GM12878 (cell line): Measurements from ENCODE around the gene FERMT1. TPM values are rescaled to one million over a fixed set of nuclear protein-coding genes. Genes with fewer than 3 reads are reported as not detected.

Experiments
- ATAC-seq: fragments of 200-7000 bp; cut with Tn5 transposase; 3 replicates; pipeline ENCODE4 v1.9.1; 2020; ENCODE audit warnings: mild to moderate bottlenecking, moderate library complexity
- BruUV-seq: library from RNA; stranded (reverse); fragments of 400-500 nt; replicated peaks from 2 replicates; lab custom pipeline; 2021; lab: Mats Ljungman, UMichigan
- CTCF ChIA-PET: fragments of 300-600 bp; sonication (Branson Sonifier 250); formaldehyde crosslinking; extraction: SDS; loops from one replicate; lab custom pipeline; 2021; ENCODE audit warnings: inconsistent platforms; lab: Yijun Ruan, JAX
- POLR2A ChIA-PET: fragments of 350-600 bp; formaldehyde crosslinking; extraction: SDS; loops from one replicate; lab custom pipeline; 2021; ENCODE audit warnings: inconsistent platforms; lab: Charles Lee
- RAD21 ChIA-PET: fragments of 300-600 bp; sonication (Branson Sonifier 250); formaldehyde crosslinking; loops from one replicate; lab custom pipeline; 2023; ENCODE audit warnings: antibody characterized with exemption; ENCODE audit not compliant: unreplicated experiment; lab: Charles Lee
- SMC1A ChIA-PET: fragments of 300-600 bp; sonication (Branson Sonifier 250); formaldehyde crosslinking; loops from one replicate; lab custom pipeline; 2023; ENCODE audit not compliant: unreplicated experiment, uncharacterized antibody; lab: Charles Lee
- DNase-seq: peaks from one replicate; pipeline ENCODE4 v3.0.0-alpha.2; 2011; ENCODE audit warnings: low read depth, low spot score
- FAIRE-seq: peaks from 3 replicates; lab custom pipeline; 2011; peaks lifted over from hg19 to GRCh38; lab: Jason Lieb, UNC
- H2AFZ ChIP-seq: 2 replicates; pipeline ENCODE4 v1.6.0; 2011; ENCODE audit warnings: low read depth, low read length, control low read depth; ENCODE audit not compliant: control insufficient read depth
- H3K27ac ChIP-seq: 2 replicates; pipeline ENCODE4 v1.5.1; 2011; ENCODE audit warnings: control low read depth; ENCODE audit not compliant: control insufficient read depth, insufficient read depth
- H3K27me3 ChIP-seq, 2 experiments: replicated peaks in 1 of 2; 2 replicates each; pipeline versions ENCODE4 v1.6.0 to v1.6.1; 2011; ENCODE audit warnings: low read length in 1 of 2; ENCODE audit not compliant: control insufficient read depth in 2 of 2, insufficient read depth in 2 of 2
- H3K36me3 ChIP-seq, 2 experiments: 2 replicates each; pipeline ENCODE4 v1.5.1; 2011; ENCODE audit warnings: low read length in 1 of 2; ENCODE audit not compliant: control insufficient read depth in 2 of 2, insufficient read depth in 2 of 2
- H3K4me1 ChIP-seq: 2 replicates; pipeline ENCODE4 v1.6.1; 2011; ENCODE audit warnings: mild to moderate bottlenecking, low read length, moderate library complexity, mixed read lengths; ENCODE audit not compliant: control insufficient read depth, insufficient read depth
- H3K4me2 ChIP-seq: 2 replicates; pipeline ENCODE4 v1.6.0; 2011; ENCODE audit warnings: control low read depth; ENCODE audit not compliant: control insufficient read depth, insufficient read depth
- H3K4me3 ChIP-seq: fragments of 200-600 bp; sonication (generic); 2 replicates; pipeline ENCODE4 v1.5.1; 2016
- H3K79me2 ChIP-seq: 2 replicates; pipeline ENCODE4 v1.6.0; 2011; ENCODE audit warnings: low read length; ENCODE audit not compliant: control insufficient read depth, insufficient read depth
- H3K9ac ChIP-seq: 2 replicates; pipeline ENCODE4 v1.8.0; 2011; ENCODE audit warnings: low read length, control low read depth, mixed read lengths; ENCODE audit not compliant: control insufficient read depth, insufficient read depth
- H3K9me3 ChIP-seq: replicated peaks from 3 replicates; pipeline ENCODE4 v1.5.1; 2011; ENCODE audit warnings: mild to moderate bottlenecking, low read length; ENCODE audit not compliant: control insufficient read depth, insufficient read depth
- H4K20me1 ChIP-seq: 2 replicates; pipeline ENCODE4 v1.6.0; 2011; ENCODE audit not compliant: control insufficient read depth, insufficient read depth
- CHD1 ChIP-seq: IDR thresholded peaks from 2 replicates; pipeline ENCODE4 v1.6.1; 2012; ENCODE audit warnings: low read depth, low read length, improper control_type of control experiment
- CHD2 ChIP-seq: IDR thresholded peaks from 2 replicates; pipeline ENCODE4 v1.6.1; 2011; ENCODE audit warnings: low read depth, low read length, improper control_type of control experiment, borderline replicate concordance
- HDAC6 ChIP-seq: fragments of 200-600 bp; sonication (generic); IDR thresholded peaks from one replicate; pipeline ENCODE4 v1.8.0; 2017; ENCODE audit warnings: antibody characterized with exemption; ENCODE audit not compliant: unreplicated experiment
- NR2F1 ChIP-seq: fragments of 450-650 bp; conservative IDR thresholded peaks from 2 replicates; pipeline ENCODE4 v1.6.1; 2017; ENCODE audit warnings: mild to moderate bottlenecking
- RAD51 ChIP-seq: fragments of 450-650 bp; IDR thresholded peaks from 2 replicates; pipeline ENCODE4 v1.6.1; 2016; ENCODE audit warnings: moderate library complexity, mild to moderate bottlenecking, inconsistent platforms
- WGBS: methylation state at CpG from one replicate; pipeline ENCODE4 v1.1.6; 2016; ENCODE audit warnings: low lambda C conversion rate; ENCODE audit not compliant: insufficient replicate concordance, insufficient coverage; ENCODE audit errors: missing lambda C conversion rate; 5-methylcytosine and 5-hydroxymethylcytosine counted together
- in situ Hi-C: fragments of 300-500 bp; cut with MboI; formaldehyde crosslinking; loops from 9 replicates; pipeline ENCODE4 v1.14.3; 2018; ENCODE audit warnings: mixed read lengths
- intact Hi-C: fragments of 100-400 bp; cut with micrococcal nuclease; formaldehyde crosslinking; loops from one replicate; pipeline ENCODE4 v1.14.2; 2022; ENCODE audit not compliant: unreplicated experiment
- polyA plus RNA-seq, 11 experiments: library from polyadenylated mRNA; depleted of rRNA in 4 of 11; unstranded in 6 of 11; stranded (reverse) in 5 of 11; fragments of >200 nt; fragmentation: Nextera tagmentation in 4 of 11; fragmentation: Illumina TruSeq in 1 of 11; extraction: Ambion mirVana in 4 of 11; extraction: Trizol in 1 of 11; gene quantifications; 1 replicate in 1 of 11; 2 replicates in 10 of 11; pipeline versions ENCODE4 v1.2.1 to v1.2.3, GENCODE V29; 2011 to 2016; ENCODE audit warnings: inconsistent platforms in 2 of 11, missing spikeins in 2 of 11, low read depth in 1 of 11
- total RNA-seq, 4 experiments: library from RNA; depleted of rRNA in 3 of 4; stranded (reverse); fragments of >200 nt in 3 of 4; fragmentation: Illumina TruSeq in 1 of 4; extraction: Trizol in 1 of 4; gene quantifications; 2 replicates each; pipeline versions ENCODE4 v1.2.1 to v1.2.3, GENCODE V29; 2013 to 2021
- TF ChIP-seq, protein P1 (sequence below): fragments of 450-650 bp; formaldehyde crosslinking; IDR thresholded peaks from 2 replicates; pipeline ENCODE4 v1.5.0; 2022; ENCODE audit warnings: mild to moderate bottlenecking, missing genetic modification characterization
- TF ChIP-seq, protein P2 (sequence below): fragments of 450-650 bp; formaldehyde crosslinking; IDR thresholded peaks from 2 replicates; pipeline ENCODE4 v1.4.0; 2020; ENCODE audit warnings: mild to moderate bottlenecking, moderate library complexity

The FERMT1 gene
- total and polyA plus RNA-seq, 10 of the 15 experiments (the other 5 are each of a cell fraction or from before 2014, with no cell fraction given) = 0.04 to 3.1 (median 0.45) TPM

DNA sequence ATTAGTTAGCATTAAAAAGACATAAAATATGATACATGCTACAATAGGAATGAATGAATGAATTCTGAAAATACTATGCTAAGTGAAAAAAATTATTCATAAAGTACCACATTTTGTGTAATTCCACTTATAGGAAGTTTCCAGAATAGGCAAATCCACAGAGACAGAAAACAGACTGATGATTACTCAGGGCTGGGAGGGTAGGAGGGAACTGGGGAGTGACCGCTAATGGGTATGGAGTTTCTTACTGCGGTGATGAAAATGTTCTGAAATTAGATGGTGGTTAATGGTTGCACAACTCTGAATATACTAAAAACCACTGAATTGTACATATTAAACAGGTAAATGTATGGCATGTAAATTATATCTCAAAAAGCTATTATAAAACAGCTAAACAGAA lies 22.6 kb downstream of the FERMT1 start:
- H4K20me1 ChIP-seq = no peaks in the 10 kb centered on the region
- ATAC-seq = no peak
- H3K36me3 ChIP-seq = no peaks in the 10 kb centered on the region
- 53% methylated on average over 2 of the region's 2 CpGs for WGBS
- ChIA-PET CTCF (no interaction called here), RAD21 (interaction anchor here (0.7 kb wide), 1 partner anchor 691 kb away, joined by 3 read pairs; no protein-coding TSS in a partner anchor), SMC1A (no interaction called here), POLR2A (interaction anchor here (0.6 kb wide), 1 partner anchor 172 kb away, joined by 3 read pairs; no protein-coding TSS in a partner anchor)
- H3K9me3 ChIP-seq = no peaks in the 10 kb centered on the region
- TF ChIP-seq CHD2 (no peak), HDAC6 (no peak), CHD1 (no peak), NR2F1 (no peak), RAD51 (no peak)
- TF ChIP-seq, protein P1, sequence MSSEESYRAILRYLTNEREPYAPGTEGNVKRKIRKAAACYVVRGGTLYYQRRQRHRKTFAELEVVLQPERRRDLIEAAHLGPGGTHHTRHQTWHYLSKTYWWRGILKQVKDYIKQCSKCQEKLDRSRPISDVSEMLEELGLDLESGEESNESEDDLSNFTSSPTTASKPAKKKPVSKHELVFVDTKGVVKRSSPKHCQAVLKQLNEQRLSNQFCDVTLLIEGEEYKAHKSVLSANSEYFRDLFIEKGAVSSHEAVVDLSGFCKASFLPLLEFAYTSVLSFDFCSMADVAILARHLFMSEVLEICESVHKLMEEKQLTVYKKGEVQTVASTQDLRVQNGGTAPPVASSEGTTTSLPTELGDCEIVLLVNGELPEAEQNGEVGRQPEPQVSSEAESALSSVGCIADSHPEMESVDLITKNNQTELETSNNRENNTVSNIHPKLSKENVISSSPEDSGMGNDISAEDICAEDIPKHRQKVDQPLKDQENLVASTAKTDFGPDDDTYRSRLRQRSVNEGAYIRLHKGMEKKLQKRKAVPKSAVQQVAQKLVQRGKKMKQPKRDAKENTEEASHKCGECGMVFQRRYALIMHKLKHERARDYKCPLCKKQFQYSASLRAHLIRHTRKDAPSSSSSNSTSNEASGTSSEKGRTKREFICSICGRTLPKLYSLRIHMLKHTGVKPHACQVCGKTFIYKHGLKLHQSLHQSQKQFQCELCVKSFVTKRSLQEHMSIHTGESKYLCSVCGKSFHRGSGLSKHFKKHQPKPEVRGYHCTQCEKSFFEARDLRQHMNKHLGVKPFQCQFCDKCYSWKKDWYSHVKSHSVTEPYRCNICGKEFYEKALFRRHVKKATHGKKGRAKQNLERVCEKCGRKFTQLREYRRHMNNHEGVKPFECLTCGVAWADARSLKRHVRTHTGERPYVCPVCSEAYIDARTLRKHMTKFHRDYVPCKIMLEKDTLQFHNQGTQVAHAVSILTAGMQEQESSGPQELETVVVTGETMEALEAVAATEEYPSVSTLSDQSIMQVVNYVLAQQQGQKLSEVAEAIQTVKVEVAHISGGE (CRISPR knock-in tag) = no peak
- TF ChIP-seq, protein P2, sequence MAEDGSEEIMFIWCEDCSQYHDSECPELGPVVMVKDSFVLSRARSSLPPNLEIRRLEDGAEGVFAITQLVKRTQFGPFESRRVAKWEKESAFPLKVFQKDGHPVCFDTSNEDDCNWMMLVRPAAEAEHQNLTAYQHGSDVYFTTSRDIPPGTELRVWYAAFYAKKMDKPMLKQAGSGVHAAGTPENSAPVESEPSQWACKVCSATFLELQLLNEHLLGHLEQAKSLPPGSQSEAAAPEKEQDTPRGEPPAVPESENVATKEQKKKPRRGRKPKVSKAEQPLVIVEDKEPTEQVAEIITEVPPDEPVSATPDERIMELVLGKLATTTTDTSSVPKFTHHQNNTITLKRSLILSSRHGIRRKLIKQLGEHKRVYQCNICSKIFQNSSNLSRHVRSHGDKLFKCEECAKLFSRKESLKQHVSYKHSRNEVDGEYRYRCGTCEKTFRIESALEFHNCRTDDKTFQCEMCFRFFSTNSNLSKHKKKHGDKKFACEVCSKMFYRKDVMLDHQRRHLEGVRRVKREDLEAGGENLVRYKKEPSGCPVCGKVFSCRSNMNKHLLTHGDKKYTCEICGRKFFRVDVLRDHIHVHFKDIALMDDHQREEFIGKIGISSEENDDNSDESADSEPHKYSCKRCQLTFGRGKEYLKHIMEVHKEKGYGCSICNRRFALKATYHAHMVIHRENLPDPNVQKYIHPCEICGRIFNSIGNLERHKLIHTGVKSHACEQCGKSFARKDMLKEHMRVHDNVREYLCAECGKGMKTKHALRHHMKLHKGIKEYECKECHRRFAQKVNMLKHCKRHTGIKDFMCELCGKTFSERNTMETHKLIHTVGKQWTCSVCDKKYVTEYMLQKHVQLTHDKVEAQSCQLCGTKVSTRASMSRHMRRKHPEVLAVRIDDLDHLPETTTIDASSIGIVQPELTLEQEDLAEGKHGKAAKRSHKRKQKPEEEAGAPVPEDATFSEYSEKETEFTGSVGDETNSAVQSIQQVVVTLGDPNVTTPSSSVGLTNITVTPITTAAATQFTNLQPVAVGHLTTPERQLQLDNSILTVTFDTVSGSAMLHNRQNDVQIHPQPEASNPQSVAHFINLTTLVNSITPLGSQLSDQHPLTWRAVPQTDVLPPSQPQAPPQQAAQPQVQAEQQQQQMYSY = no peak
- BruUV-seq = no TSS peak
- DNase-seq = no peak
- no peak for FAIRE-seq
- H3K4me2 ChIP-seq = no peak overlapping the region
- no peaks in the 10 kb centered on the region for H3K4me1 ChIP-seq
- no peak overlapping the region for H3K9ac ChIP-seq
- no peak overlapping the region for H2AFZ ChIP-seq
- H3K4me3 ChIP-seq = no peak overlapping the region
- H3K79me2 ChIP-seq = no peaks in the 10 kb centered on the region
- H3K27me3 ChIP-seq = no peaks in the 10 kb centered on the region
- no peak overlapping the region for H3K27ac ChIP-seq
- in situ Hi-C loops (no loop called here), intact Hi-C loops (no loop called here)
